8988T (cell line): ENCODE measurements around the gene CBX6.

Experiments
- DNase-seq: peaks from one replicate; pipeline ENCODE4 v3.0.0; 2011

Gene CBX6

GRCh38 chr22:38834991-38835390, 37.0 kb downstream of the CBX6 start:
- DNase-seq: no peak

GRCh38 chr22:38834215-38834953, 37.6 kb downstream of the CBX6 start:
- DNase-seq: no peak

- DNase-seq: no peak
Measured at GRCh38 chr22:38833061-38833460, 39.0 kb downstream of the CBX6 start.

GRCh38 chr22:38832005-38832978, 39.7 kb downstream of the CBX6 start:
- no peak for DNase-seq

GRCh38 chr22:38831166-38831945, 40.7 kb downstream of the CBX6 start:
- DNase-seq: no peak

GRCh38 chr22:38830845-38831108, 41.2 kb downstream of the CBX6 start:
- no peak for DNase-seq

GRCh38 chr22:38830026-38830844, 41.8 kb downstream of the CBX6 start:
- DNase-seq: no peak

- DNase-seq: no peak
Measured at GRCh38 chr22:38829485-38829884, 42.5 kb downstream of the CBX6 start.

- DNase-seq: no peak
Measured at GRCh38 chr22:38828616-38829205, 43.3 kb downstream of the CBX6 start.

- no peak for DNase-seq
Measured at GRCh38 chr22:38828191-38828590, 43.8 kb downstream of the CBX6 start.

- no peak for DNase-seq
Measured at GRCh38 chr22:38827510-38827909, 44.5 kb downstream of the CBX6 start.

GRCh38 chr22:38826801-38827200, 45.2 kb downstream of the CBX6 start:
- DNase-seq: no peak

GRCh38 chr22:38826386-38826785, 45.6 kb downstream of the CBX6 start:
- DNase-seq: no peak

GRCh38 chr22:38824585-38824984, 47.4 kb downstream of the CBX6 start:
- DNase-seq: no peak

GRCh38 chr22:38823637-38824036, 48.4 kb downstream of the CBX6 start:
- no peak for DNase-seq

- DNase-seq: no peak
Measured at GRCh38 chr22:38823076-38823475, 48.9 kb downstream of the CBX6 start.

GRCh38 chr22:38820020-38820419, 52.0 kb downstream of the CBX6 start:
- DNase-seq: no peak

GRCh38 chr22:38819387-38819940, 52.6 kb downstream of the CBX6 start:
- no peak for DNase-seq

GRCh38 chr22:38817196-38817595, 54.8 kb downstream of the CBX6 start:
- no peak for DNase-seq

- no peak for DNase-seq
Measured at GRCh38 chr22:38815842-38816241, 56.2 kb downstream of the CBX6 start.
